KMS-11 (cell line): ENCODE data around the gene SPOPL.
A peak's percentile ranks its signal among the peaks of the same experiment; 100 is the strongest.
"Not testable (repeated sequence)": the region's sequence is repeated elsewhere in the genome, so short reads cannot be mapped to it uniquely, and the experiment has no call there.

Source experiments
- H2AFZ ChIP-seq: fragments of 200-600 bp; sonication (generic); 2 replicates; pipeline ENCODE4 v1.6.1; 2016; ENCODE audit warnings: antibody characterized with exemption, mixed run types, low read depth
- H3K27ac ChIP-seq: fragments of 200-600 bp; sonication (generic); 2 replicates; pipeline ENCODE4 v1.6.1; 2016; ENCODE audit warnings: mild to moderate bottlenecking, mixed run types
- H3K27me3 ChIP-seq: fragments of 200-600 bp; sonication (generic); 2 replicates; pipeline ENCODE4 v1.6.1; 2017; ENCODE audit warnings: mild to moderate bottlenecking, low read depth, mixed run types, moderate library complexity; ENCODE audit not compliant: insufficient read depth
- H3K36me3 ChIP-seq: fragments of 200-600 bp; sonication (generic); 2 replicates; pipeline ENCODE4 v1.6.1; 2017; ENCODE audit warnings: mild to moderate bottlenecking, mixed run types; ENCODE audit not compliant: insufficient read depth
- H3K4me1 ChIP-seq: fragments of 200-600 bp; sonication (generic); 2 replicates; pipeline ENCODE4 v1.6.1; 2016; ENCODE audit warnings: mild to moderate bottlenecking, low read depth, mixed run types; ENCODE audit not compliant: poor library complexity, severe bottlenecking
- H3K4me2 ChIP-seq: fragments of 200-600 bp; sonication (generic); 2 replicates; pipeline ENCODE4 v1.7.0; 2016; ENCODE audit warnings: mild to moderate bottlenecking, mixed run types
- H3K4me3 ChIP-seq: fragments of 200-600 bp; sonication (generic); IDR thresholded peaks from 2 replicates; pipeline ENCODE4 v1.6.1; 2017; ENCODE audit warnings: low read depth, low read length, mixed read lengths; ENCODE audit not compliant: insufficient read depth
- H3K79me2 ChIP-seq: fragments of 200-600 bp; sonication (generic); 2 replicates; pipeline ENCODE4 v1.6.1; 2016; ENCODE audit warnings: low read depth, mixed run types; ENCODE audit not compliant: insufficient read depth
- H3K9ac ChIP-seq: fragments of 200-600 bp; sonication (generic); 2 replicates; pipeline ENCODE4 v1.6.1; 2016; ENCODE audit warnings: mild to moderate bottlenecking, mixed run types
- H4K20me1 ChIP-seq: fragments of 200-600 bp; sonication (generic); 2 replicates; pipeline ENCODE4 v1.6.1; 2016; ENCODE audit warnings: mild to moderate bottlenecking, mixed run types; ENCODE audit not compliant: insufficient read depth
- TF ChIP-seq, protein P1 (sequence below): fragments of 200-600 bp; sonication (generic); conservative IDR thresholded peaks from 2 replicates; pipeline ENCODE4 v1.6.1; 2017; ENCODE audit warnings: low read depth, mild to moderate bottlenecking, antibody characterized with exemption, low read length, moderate library complexity, mixed read lengths

Gene SPOPL

DNA sequence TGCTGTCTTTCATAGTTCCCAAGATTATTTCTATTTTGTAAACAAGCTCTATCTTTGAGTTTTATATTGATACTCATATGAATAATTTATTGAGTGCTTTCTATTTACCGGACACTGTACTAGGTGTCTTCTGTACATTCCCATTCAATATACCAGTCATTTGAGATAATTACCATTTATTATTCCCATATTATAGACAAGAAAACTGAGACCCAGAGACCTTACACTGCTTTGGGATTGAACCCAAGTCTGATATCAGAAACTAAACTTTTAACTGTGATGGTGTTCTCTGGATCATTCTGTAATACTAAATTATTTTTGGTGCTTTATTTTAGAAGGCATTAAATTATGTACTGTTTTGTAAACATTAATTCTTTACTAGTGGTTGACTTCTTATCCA is 17.3 kb downstream of the SPOPL start:
- peaks cover 53% of the 10 kb centered on the region for H3K4me1 ChIP-seq
- no peaks in the 10 kb centered on the region for H3K27me3 ChIP-seq
- TF ChIP-seq, protein P1, sequence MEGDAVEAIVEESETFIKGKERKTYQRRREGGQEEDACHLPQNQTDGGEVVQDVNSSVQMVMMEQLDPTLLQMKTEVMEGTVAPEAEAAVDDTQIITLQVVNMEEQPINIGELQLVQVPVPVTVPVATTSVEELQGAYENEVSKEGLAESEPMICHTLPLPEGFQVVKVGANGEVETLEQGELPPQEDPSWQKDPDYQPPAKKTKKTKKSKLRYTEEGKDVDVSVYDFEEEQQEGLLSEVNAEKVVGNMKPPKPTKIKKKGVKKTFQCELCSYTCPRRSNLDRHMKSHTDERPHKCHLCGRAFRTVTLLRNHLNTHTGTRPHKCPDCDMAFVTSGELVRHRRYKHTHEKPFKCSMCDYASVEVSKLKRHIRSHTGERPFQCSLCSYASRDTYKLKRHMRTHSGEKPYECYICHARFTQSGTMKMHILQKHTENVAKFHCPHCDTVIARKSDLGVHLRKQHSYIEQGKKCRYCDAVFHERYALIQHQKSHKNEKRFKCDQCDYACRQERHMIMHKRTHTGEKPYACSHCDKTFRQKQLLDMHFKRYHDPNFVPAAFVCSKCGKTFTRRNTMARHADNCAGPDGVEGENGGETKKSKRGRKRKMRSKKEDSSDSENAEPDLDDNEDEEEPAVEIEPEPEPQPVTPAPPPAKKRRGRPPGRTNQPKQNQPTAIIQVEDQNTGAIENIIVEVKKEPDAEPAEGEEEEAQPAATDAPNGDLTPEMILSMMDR, result no peak
- H3K79me2 ChIP-seq, result peaks cover 36% of the 10 kb centered on the region; the same call in 1 of the 2 replicates
- H3K9ac ChIP-seq, result no peak overlapping the region
- no peaks in the 10 kb centered on the region for H4K20me1 ChIP-seq
- H3K36me3 ChIP-seq, result no peaks in the 10 kb centered on the region
- H2AFZ ChIP-seq, result no peak overlapping the region
- no peak overlapping the region for H3K4me3 ChIP-seq
- H3K4me2 ChIP-seq, result no peak overlapping the region
- H3K27ac ChIP-seq, result no peak overlapping the region

DNA sequence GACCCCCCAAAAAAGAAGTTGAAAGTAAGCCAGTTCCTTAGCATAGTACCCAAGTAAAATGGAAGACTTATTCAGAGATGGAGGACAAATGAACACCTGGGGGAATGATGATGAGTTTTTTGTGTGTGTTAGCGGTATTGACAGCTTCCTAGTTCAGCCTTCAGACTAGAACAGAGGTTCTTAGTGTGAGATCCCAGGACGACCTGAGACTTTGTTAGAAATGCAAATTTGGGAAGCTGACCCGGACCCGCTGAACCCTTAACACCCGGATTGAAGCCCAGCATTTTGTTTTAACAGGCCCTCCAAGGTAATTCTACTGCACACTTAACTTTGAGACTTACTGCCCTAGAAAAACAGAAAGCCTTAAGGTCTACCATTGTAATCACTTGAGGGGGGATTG is 20.3 kb downstream of the SPOPL start:
- TF ChIP-seq, protein P1, result no peak
- Histone ChIP-seq H3K9ac (peak overlapping the region; percentile 76; the same call in 1 of the 2 replicates), H3K27me3 (no peaks in the 10 kb centered on the region), H3K36me3 (no peaks in the 10 kb centered on the region), H4K20me1 (no peaks in the 10 kb centered on the region), H3K4me2 (peak overlapping the region; percentile 73), H3K79me2 (peaks cover 15% of the 10 kb centered on the region; the same call in 1 of the 2 replicates), H3K4me3 (no peak overlapping the region), H3K27ac (peak overlapping the region; percentile 98), H2AFZ (no peak overlapping the region), H3K4me1 (peaks cover 70% of the 10 kb centered on the region)

DNA sequence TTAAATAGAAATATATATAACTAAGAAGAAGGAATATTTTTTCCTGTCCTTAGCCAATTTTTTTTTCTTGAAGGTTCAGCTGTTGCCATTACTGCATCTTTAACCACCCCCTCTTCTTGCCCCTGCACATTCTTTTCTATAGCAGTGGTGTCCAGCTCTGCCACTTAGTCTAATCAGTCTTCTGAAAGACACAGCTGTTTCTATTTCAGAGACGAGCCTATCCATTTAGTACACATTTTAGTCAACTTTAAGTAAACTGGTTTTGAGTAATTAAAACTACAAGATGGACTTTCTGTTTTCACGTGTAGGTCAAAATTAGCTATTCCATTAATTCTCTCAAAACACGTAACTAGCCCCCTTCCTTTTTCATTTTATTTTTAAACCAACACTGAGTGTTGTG is 21.0 kb downstream of the SPOPL start:
- H3K27me3 ChIP-seq, result no peaks in the 10 kb centered on the region
- H3K4me2 ChIP-seq, result peak overlapping the region; percentile 73
- H3K79me2 ChIP-seq, result peaks cover 14% of the 10 kb centered on the region; the same call in 1 of the 2 replicates
- H2AFZ ChIP-seq, result peak overlapping the region; percentile 22; the same call in 1 of the 2 replicates
- H3K9ac ChIP-seq, result peak overlapping the region; percentile 76; the same call in 1 of the 2 replicates
- H3K36me3 ChIP-seq, result no peaks in the 10 kb centered on the region
- TF ChIP-seq, protein P1, result no peak
- H3K4me1 ChIP-seq, result peaks cover 70% of the 10 kb centered on the region
- H3K4me3 ChIP-seq, result no peak overlapping the region
- no peaks in the 10 kb centered on the region for H4K20me1 ChIP-seq
- peak overlapping the region; percentile 98 for H3K27ac ChIP-seq

DNA sequence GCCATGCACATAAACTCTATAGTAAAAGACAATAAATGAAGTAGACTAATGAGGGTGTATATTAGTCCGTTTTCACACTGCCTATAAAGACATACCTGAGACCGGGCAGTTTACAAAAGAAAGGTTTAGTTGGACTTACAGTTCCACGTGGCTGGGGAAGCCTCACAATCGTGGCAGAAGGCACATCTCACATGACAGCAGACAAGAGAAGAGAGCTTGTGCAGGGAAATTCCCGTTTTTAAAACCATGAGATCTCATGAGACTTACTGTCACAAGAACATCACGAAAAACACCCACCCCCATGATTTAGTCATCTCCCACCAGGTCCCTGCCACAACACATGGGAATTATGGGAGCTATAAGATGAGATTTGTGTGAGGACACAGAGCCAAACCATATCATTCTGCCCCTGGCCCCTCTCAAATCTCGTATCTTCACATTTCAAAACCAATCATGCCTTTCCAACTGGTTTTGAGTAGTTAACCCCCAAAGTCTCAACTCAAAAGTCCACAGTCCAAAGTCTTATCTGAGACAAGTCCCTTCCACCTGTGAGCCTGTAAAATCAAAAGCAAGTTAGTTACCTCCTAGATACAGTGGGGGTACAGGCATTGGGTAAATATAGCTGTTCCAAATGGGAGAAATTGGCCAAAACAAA is 21.6 kb downstream of the SPOPL start:
- not testable (repeated sequence) for H3K4me3 ChIP-seq, H3K27me3 ChIP-seq, H3K36me3 ChIP-seq, H4K20me1 ChIP-seq
- Histone ChIP-seq H3K4me2 (peak overlapping the region; percentile 73), H3K79me2 (peaks cover 13% of the 10 kb centered on the region; the same call in 1 of the 2 replicates), H3K27ac (peak overlapping the region; percentile 98), H3K9ac (peak overlapping the region; percentile 76; the same call in 1 of the 2 replicates), H3K4me1 (peaks cover 69% of the 10 kb centered on the region), H2AFZ (peak overlapping the region; percentile 22; the same call in 1 of the 2 replicates)

DNA sequence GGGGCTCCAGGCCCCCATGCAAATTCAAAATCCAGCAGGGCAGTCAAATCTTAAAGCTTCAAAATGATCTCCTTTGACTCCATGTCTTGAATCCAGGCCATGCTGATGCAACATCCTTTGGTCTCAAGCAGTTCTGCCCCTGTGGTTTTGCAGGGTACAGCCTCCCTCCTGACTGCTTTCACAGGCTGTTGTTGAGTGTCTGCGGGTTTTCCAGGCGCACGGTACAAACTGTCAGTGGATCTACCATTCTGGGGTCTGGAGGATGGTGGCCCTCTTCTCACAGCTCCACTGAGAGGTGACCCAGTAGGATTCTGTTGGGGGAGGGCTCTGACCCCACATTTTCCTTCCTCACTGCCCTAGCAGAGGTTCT is 22.1 kb downstream of the SPOPL start:
- H3K36me3 ChIP-seq, H3K79me2 ChIP-seq, H3K4me3 ChIP-seq, H3K27me3 ChIP-seq, H4K20me1 ChIP-seq, H2AFZ ChIP-seq: not testable (repeated sequence)
- peak overlapping the region; percentile 98 for H3K27ac ChIP-seq
- H3K4me2 ChIP-seq, result peak overlapping the region; percentile 66
- H3K9ac ChIP-seq, result peak overlapping the region; percentile 76; the same call in 1 of the 2 replicates
- H3K4me1 ChIP-seq, result peaks cover 64% of the 10 kb centered on the region

DNA sequence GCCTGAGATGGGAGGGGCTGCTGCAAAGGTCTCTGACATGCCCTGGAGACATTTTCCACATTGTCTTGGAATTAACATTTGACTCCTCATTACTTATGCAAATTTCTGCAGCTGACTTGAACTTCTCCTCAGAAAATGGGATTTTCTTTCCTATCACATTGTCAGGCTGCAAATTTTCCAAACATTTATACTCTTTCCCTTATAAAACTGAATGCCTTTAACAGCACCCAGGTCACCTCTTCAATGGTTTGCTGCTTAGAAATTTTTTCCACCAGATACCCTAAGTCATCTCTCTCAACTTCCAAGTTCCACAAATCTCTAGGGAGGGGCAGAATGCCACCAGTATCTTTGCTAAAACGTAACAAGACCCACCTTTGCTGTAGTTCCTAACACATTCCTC is 22.8 kb downstream of the SPOPL start:
- H3K27ac ChIP-seq, result peak overlapping the region; percentile 98
- not testable (repeated sequence) for H2AFZ ChIP-seq, H3K4me3 ChIP-seq, H3K79me2 ChIP-seq, H3K9ac ChIP-seq, H4K20me1 ChIP-seq, H3K27me3 ChIP-seq, H3K36me3 ChIP-seq
- peak overlapping the region; percentile 66 for H3K4me2 ChIP-seq
- H3K4me1 ChIP-seq, result peaks cover 57% of the 10 kb centered on the region
